ENCODE results near the gene TLE5.

The TLE5 gene

GRCh38 chr19:3100331-3100730, 38.0 kb upstream of the TLE5 start:
- no peak for DNase-seq
- TF ChIP-seq GATA1 (IDR thresholded peaks at IDR 0.05; ENCODE audit: low read depth, low read length) = no peak

DNA sequence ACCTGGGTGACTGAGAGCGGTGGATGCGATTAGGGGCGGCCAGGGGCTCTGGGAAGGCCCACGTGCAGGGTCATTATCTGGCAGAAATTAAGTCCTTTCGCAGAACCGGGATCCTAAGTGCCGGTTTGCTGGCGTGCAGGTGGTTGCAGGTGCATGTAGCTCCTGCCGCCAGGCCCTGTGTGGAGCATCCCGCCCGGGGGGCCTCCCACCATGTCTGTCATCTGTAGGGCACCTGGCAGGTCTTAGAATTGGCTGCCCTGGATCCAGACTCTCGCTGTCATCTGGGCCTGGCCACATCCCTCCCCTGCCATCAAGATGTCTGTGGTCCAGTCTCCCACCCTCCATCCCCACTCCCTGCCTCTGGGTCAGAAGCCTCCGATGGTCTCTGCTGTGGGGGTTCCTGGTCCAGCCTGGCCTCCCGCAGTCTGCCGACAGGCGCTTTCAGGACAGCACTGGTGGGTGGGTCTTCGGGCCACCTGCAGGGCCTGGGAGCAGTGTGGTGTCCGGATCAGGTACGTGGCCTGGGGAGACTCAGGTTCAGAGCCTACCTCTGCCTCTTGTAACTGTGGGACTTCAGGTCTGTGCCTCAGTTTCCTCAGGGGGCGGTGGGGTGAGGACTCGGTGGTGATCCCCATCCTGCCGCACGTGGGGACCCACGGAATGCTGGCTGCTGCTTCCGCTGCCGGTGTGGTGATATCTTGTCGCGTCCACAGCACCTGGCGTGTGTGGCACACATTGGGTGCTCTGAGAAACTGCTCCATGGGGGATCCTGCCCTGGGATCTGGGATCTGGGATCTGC, 37.3 kb upstream of the TLE5 start:
- no peak for TF ChIP-seq POLR2A (IDR thresholded peaks at IDR 0.05; ENCODE audit: low read length)
- TF ChIP-seq GATA1 (IDR thresholded peaks at IDR 0.05; ENCODE audit: low read depth, low read length) = no peak
- DNase-seq = no peak

DNA sequence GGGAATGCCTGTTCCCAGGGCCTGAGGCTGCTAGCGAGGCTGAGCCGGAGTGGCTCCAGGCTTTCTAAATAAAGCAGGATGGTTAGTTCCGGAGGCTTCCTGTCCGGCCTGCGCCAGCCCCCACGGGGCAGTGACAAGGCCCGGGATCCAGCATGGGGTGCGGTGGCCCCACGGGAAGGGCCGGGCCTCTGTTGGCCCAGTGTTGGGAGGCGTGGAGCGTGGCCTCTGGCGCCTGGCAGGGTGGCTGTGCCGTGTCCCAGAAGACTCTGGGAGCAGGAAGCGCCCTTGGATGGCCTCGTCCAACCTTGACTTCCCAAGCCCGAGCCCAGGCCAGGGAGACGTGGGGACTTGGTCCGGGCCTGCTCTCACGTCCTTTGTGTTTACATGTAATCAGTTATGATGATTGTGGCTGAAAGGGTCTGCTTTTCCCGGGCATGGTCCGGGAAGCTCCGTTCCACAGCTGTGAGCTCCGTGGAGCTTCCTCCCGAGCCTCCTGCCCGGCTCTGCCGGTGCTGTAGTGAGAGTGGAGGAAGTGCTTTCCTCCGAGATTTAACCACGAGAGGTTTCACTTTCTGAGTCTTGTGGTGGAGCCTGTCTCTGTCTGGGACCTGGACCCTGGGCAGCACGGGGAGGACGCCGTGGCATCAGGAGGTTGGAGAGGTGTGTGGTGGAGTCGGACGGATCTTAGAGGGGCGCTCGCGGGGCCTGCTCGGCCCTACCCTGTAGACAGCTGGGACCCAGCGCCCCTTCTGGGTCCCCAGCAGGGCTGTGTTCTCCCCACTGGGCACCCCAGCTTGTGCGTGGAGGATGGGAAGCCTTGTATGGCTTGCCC, 36.4 kb upstream of the TLE5 start:
- DNase-seq = no peak
- TF ChIP-seq POLR2A (IDR thresholded peaks at IDR 0.05; ENCODE audit: low read length) (no peak), GATA1 (IDR thresholded peaks at IDR 0.05; ENCODE audit: low read depth, low read length) (no peak)

DNA sequence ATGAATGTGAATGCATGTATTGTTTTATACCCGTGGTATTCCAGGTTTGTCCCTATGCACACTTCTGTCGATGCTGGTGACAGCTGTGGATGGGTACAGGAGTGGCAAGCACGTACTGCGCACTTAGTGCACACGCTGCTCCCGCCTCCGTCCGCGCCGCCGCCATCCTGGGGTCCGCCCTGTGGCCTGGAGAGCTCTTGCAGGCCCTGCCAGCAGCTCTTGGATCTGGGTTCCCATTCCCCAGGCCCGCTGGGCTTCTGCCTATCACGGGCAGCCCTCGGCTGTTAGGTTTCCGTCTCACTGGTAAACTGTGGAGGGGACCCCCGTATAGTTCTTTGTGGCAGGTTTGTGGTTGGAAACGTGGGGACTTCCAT, 35.8 kb upstream of the TLE5 start:
- TF ChIP-seq POLR2A (IDR thresholded peaks at IDR 0.05; ENCODE audit: low read length) = no peak
- TF ChIP-seq GATA1 (IDR thresholded peaks at IDR 0.05; ENCODE audit: low read depth, low read length) = no peak
- no peak for DNase-seq

- DNase-seq = no peak
- TF ChIP-seq POLR2A (IDR thresholded peaks at IDR 0.05; ENCODE audit: low read length) (no peak), GATA1 (IDR thresholded peaks at IDR 0.05; ENCODE audit: low read depth, low read length) (no peak)
Observed at GRCh38 chr19:3097442-3097871, 35.2 kb upstream of the TLE5 start.

- TF ChIP-seq GATA1 (IDR thresholded peaks at IDR 0.05; ENCODE audit: low read depth, low read length) = no peak
- no peak for TF ChIP-seq POLR2A (IDR thresholded peaks at IDR 0.05; ENCODE audit: low read length)
Observed at GRCh38 chr19:3096902-3097326, 34.6 kb upstream of the TLE5 start.

DNA sequence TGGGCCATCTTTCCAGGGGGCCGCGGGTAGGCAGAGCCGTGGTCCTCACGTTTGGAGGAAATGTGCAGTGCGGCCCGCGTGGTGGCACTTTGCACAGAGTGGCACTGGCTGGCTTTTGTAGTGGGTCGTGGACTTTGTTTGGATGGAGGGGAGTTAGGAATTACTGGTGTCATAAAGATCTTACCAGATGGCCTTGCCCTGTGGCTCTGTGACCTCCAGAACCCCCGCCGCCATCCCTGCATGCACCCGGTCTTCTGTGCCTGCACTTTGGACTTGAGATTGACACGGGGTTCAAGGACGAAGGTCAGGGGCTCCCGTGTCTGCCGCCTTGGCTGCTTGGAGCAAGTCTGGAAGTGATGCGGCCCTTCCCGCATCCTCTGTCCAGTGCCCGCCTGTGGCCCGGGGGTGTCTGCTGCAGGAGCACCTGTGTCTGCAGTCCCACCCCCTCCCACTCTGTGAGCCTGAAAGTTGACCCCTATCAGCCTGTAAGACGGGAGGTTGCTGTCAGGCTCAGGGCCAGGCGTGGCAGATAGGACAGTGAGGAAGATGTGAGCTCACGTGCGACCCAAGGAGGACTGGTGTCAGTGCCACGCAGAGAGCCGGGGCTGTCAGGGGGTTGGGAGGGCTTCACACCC, 34.1 kb upstream of the TLE5 start:
- no peak for DNase-seq
- TF ChIP-seq GATA1 (IDR thresholded peaks at IDR 0.05; ENCODE audit: low read depth, low read length) (no peak), POLR2A (IDR thresholded peaks at IDR 0.05; ENCODE audit: low read length) (no peak)

More at GRCh38 chr19:3096902-3097326, 34.6 kb upstream of the TLE5 start:
- DNase-seq = no peak

DNA sequence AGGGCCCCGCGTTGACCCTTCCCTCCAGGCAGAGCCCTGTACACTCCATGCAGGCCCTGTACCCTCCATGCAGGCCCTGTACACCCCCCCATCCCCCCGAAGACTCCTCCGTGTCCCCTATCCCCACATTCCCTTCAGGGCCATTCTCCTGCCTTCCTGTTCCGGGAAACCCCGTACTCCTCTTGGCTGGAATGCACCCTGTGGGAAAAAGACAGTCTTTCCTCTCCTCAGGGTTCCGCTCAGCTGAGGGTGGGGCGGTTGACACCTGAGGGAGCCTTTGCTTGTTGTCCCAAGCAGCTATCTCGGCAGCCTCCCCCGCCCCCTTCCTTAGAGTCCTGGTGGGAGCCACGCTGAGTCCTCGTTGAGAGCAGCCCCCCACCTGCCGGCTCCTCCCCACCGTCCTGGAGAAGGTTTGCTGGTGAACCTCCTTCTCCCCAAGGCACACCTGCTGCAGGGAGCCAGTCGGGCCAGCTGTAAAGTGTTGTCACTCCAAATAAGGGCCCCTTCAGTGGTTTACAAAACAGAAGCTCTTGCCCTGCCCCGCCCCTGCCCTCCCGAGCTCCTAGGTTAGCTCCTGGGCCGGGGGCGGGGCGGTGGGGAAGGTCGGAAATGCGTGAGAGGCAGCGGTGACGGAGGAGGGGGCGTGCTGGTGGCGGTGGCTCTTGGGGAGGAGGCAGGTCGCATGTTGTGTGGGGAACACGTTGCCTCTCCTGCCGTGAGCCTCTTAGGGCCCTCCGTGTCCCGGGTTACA, 33.3 kb upstream of the TLE5 start:
- peak in 1 of 2 experiments; percentile 34 for DNase-seq
- TF ChIP-seq POLR2A (IDR thresholded peaks at IDR 0.05; ENCODE audit: low read length) (no peak), GATA1 (IDR thresholded peaks at IDR 0.05; ENCODE audit: low read depth, low read length) (no peak)

DNA sequence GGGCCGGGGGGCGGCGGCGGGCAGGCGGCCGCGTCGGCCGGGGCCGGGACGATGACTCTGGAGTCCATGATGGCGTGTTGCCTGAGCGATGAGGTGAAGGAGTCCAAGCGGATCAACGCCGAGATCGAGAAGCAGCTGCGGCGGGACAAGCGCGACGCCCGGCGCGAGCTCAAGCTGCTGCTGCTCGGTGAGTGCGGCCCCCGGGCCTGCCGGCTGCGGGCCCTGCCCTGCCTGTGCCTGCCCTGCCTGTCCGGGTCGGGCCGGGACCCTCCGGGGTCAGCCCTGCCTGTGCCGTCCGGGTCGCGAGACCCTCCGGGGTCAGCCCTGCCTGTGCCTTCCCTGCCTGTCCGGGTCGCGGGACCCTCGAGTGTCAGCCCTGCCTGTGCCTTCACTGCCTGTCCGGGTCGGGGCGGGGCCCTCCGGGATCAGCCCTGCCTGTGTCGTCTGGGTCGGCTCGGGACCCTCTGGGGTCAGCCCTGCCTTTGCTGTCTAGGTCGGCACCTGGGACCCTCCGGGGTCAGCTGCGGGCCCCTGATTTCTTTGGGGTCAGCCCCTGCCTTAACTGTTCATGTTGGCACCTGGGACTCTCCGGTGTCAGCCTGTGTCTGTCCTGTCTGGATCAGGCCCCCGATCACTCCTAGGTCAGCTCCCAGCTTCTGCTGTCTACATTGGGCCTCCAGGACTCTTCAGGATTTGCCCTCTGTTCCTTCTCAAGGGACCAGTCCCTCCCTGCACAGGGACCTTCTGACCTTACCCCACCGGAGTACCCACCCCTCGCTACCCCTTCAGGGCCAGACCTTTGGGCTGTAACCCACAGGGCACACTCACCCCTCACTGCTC, 32.5 kb upstream of the TLE5 start:
- DNase-seq = peak; percentile 69 to 74
- TF ChIP-seq POLR2A (IDR thresholded peaks at IDR 0.05; ENCODE audit: low read length) (no peak), GATA1 (IDR thresholded peaks at IDR 0.05; ENCODE audit: low read depth, low read length) (no peak)

DNA sequence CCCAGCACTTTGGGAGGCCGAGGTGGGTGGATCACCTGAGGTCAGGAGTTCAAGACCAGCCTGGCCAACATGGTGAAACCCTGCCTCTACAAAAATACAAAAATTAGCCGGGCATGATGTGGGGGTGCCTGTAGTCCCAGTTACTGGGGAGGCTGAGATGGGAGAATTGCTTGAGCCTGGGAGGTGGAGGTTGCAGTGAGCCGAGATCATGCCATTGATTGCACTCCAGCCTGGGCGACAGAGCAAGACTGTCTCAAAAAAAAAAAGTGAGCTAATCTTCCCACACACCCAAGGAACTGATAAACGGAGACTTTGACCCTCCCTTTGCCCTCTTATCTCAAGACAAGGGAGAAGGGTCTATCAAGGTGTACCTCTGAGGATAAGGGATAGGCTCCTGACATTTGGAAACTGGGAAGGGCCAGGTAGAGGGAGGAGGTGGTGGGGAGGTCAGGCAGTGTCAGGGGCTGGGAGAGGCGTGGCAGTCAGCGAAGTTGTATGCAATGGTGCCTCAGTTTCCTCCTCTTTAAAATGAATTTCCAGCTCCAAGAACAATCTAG, 27.1 kb upstream of the TLE5 start:
- DNase-seq = peak; percentile 30 to 74

DNA sequence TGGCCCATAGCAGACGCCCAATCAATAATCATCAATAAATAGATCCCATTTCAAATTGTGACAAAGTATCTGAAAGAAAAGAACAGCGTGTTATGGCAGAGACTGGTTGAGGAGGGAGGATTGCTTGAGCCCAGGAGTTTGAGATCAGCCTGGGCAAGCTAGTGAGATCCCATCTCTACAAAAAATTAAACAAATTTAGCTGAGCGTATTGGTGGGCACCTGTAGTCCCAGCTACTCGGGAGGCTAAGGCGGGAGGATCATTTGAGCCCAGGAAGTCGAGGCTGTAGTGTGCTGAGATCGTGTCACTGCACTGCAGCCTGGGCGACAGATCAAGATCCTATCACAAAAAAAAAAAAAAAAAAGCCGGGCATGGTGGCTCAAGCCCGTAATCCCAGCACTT, 25.5 kb upstream of the TLE5 start:
- no peak for DNase-seq
- no peak for TF ChIP-seq GATA1 (IDR thresholded peaks at IDR 0.05; ENCODE audit: low read depth, low read length)
- no peak for TF ChIP-seq POLR2A (IDR thresholded peaks at IDR 0.05; ENCODE audit: low read length)

GRCh38 chr19:3084943-3085342, 22.6 kb upstream of the TLE5 start:
- no peak for DNase-seq
- no peak for TF ChIP-seq GATA1 (IDR thresholded peaks at IDR 0.05; ENCODE audit: low read depth, low read length)
- TF ChIP-seq POLR2A (IDR thresholded peaks at IDR 0.05; ENCODE audit: low read length) = no peak

DNA sequence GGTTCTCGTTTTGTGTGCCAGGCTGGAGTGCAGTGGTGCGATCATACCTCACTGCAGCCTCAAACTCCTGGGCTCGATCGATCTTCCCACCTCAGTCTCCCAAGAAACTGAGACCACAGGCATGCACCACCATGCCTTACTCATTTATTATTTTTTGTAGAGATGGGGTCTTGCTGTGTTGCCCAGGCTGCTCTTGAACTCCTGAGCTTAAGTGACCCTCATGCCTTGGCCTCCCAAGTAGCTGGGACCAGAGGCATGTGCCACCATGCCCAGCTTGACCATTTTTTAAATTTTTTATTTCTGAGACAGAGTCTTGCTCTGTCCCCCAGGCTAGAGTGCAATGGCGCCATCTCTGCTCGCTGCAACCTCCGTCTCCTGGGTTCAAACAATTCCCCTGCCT, 21.7 kb upstream of the TLE5 start:
- DNase-seq = no peak
- TF ChIP-seq GATA1 (IDR thresholded peaks at IDR 0.05; ENCODE audit: low read depth, low read length) (no peak), POLR2A (IDR thresholded peaks at IDR 0.05; ENCODE audit: low read length) (no peak)
